Left lobe of liver (tissue), 2 donors: ENCODE results near the gene AK8. TPM values are rescaled to one million over a fixed set of nuclear protein-coding genes. Genes with fewer than 3 reads are reported as not detected.

Experiments used
- ATAC-seq: fragments of 200-7000 bp; cut with Tn5 transposase; one replicate; pipeline ENCODE4 v1.9.1; 2020; ENCODE audit warnings: mild to moderate bottlenecking, moderate library complexity
- DNase-seq: peaks from one replicate; pipeline ENCODE4 v3.0.0-alpha.2; 2020; ENCODE audit warnings: low spot score
- total RNA-seq: library from RNA; stranded (reverse); gene quantifications from one replicate; pipeline ENCODE4 v1.2.1, GENCODE V29; 2021
- donor health status: DM: no; HTN: no; CAD: no; lungs with moderate emphysema.
- donor health status: DM: no; HTN: yes; CAD: no.

AK8 gene
- total RNA-seq, 1 donor from 2014 or later, result not detected

DNA sequence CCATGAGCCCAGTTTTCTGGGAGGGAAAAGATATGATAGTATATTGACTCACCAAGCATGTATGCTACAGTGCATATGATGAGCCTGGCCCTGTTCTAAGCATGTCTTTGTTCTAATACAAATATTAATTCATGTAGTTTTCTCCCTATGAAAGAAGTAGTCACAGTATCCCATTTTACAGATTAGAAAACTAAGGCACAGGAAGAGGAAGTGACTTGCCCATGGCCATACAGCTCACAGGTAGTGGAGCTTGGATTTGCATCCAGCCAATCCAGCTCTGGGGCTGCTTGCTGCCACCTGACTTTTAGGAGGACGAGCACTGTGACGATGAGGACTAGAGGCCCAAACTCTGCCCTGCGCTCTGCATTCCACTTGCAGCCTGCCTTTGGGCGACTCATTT, 76.4 kb downstream of the AK8 start:
- no peak for ATAC-seq
- DNase-seq, result no peak

DNA sequence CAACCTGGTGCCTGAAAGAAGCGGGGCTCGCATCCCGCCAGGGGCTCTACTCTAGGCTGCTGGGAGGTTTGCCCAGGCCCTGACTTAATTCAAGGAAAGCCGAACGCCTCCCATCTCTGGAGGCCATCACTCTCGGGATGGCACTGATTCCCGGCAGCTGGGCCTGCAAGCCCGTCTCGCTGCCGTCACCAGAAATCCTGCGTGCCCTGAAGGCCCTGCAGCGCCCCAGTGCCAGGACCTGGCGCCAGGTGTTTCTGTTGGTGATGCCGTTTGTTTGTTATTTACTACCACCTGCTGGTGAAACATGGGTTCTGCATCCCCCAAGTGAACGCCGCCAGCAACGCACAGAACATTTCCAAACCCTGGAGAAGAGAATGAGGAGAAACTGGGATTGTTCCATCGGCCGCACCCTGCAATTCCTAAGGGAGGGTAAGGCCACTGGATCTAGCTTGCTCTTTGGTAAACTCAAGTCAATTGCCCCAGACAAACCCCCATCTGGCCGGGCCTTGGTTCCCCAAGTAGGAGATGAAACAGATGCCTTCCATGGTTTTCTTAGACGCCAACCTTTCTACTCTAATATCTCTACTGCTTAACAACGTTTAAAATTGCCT, 77.9 kb downstream of the AK8 start:
- ATAC-seq (peak; percentile 98), DNase-seq (peak; percentile 65)

DNA sequence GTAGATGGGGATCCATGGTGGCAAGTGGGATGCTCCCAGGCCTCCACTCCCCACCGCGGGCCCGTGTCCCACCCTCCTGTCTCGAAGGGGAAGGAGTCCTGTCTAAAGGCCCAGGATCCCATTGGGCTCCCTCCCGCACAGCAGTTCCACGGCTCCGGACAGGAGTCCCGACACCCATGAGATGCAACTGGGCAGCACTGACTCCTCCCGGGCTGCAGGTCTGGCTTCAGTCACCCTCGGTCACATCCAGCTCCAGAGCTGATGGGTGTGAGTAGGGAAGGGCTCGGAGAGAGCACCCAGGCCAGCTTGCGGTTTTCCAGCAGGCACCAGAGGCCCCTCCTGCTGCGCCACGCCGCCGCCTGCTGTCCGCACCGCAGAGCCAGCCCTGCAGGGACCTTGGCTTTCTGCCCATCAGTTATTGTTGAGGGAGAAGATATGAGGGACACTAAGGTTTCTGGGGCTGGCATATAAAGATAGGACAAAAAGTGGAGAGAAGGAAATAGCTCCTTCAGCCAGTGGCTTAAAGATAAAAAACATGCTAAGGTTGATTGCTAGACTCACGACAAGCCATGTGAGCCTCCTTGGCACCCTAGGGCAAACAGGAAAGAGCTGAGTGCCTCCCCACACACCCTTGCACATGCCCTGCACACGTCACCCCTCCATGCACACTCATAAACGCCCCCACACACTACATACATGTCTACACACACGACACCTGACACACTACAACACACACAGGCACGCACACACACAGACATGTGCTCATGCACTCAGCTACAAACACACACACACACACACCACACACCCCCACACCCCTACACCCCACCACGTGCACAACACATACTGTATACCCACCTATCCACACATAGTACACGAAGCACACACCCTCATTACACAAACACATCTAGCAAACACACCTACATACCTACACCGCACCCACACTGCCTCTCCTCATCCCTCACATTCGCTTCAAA, 79.0 kb downstream of the AK8 start:
- peak; percentile 37 for DNase-seq
- ATAC-seq, result no peak

DNA sequence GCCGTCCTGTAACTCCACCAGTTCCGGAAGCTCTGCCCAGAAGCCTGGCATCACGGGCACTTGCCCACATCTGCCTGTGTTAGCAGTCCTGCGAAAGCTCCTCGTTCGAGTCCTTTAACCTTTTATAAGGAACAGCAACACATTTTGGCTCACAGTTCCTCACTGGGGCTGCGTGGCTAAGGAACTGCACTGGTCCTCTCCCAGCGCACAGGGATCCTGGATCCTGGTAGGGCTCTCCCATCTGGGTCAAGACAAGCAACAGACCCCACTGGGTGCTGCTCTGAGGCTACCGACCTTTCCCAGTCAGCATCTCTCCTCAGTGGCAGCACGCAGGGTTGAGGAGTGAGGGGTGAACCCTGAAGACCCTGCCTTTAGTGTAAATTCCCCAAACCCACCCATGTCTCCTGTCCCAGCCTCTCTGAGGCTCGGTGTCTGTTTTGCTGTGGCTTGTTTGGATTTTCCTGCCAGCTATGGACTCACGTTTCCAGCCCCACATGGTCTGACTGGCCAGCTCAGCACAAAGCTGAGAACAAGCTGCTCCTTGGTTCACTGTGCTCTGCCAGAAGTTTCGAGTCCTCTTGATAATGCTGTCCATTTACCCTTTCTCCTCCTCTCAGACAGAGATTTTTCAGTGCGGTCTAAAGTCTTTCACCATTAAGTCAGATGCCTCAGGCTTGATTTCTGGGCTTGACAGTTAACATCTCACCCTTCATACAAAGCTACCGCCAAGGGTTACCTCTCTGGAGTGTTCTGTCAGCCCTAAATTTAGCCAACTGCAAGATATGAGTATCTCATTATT, 80.0 kb downstream of the AK8 start:
- DNase-seq (peak; percentile 39), ATAC-seq (no peak)

DNA sequence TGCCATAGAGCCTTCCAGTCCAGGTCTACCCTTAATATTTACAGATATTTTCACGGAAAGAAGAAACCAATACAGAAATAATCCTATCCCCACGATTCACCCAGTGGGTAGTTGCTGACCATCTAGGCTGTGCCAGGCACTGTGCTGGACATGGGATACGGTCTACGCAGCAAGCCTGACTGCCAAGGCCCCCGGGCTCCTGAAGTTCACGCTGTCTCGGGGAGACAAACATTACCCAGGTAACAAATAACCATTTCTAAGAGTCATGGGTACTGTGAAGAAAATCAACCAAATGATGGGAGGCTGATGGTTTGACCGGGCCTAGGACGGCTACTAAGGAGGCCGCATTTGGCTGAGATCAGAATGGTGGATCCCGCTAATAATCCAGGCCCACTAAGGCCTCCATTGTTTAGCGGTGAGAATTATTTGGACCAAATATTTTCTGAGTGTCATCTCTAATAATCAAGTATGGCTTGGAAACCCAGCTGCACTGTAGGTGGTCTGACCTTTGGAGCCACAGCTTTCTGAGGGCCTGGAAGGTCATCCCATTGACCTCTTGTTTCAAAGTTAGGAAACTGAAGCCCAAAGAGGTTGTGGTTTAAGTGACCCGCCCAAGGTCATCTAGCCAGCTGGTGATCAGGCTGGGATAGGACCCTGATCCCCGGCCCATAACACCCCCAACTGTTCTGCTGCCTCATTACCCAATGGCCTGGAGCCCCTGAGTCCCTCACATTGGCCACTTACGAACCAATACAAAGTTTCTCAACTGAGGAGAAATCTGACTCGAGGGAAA, 82.4 kb downstream of the AK8 start:
- ATAC-seq, result no peak

DNA sequence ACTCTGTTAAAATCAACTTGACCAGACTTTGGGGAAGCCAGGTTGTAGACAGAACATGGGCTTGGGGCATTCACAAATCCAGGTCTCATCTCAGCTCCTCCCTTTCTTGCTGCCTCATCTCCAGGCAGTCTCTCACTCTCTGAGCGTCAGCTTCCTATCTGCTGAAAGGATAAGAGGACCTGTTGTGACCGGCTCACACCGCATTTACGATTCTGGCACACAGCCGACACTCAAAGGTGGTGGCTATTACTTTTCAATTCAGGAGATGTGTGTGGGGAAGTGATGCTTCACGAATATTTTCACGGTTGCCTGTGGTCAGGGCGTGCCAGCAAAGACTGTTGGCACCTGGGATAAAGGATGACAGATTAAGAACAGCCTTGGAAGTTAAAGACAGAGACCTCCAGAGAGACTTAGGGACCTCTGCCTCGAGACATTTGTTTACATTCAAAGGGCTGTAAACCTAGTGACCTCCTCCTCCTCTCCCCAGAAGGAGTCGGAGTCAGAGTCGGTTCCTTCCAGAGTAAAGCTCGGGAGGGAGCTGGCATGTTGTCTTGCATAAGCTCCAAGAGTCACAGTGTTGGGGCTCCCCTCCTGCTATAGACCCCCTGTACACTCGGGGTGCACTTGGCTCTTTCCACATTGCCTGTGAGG, 83.2 kb downstream of the AK8 start:
- peak; percentile 15 for DNase-seq
- ATAC-seq, result no peak

More for the DNA sequence above, 82.4 kb downstream of the AK8 start:
- DNase-seq, result peak; percentile 21

DNA sequence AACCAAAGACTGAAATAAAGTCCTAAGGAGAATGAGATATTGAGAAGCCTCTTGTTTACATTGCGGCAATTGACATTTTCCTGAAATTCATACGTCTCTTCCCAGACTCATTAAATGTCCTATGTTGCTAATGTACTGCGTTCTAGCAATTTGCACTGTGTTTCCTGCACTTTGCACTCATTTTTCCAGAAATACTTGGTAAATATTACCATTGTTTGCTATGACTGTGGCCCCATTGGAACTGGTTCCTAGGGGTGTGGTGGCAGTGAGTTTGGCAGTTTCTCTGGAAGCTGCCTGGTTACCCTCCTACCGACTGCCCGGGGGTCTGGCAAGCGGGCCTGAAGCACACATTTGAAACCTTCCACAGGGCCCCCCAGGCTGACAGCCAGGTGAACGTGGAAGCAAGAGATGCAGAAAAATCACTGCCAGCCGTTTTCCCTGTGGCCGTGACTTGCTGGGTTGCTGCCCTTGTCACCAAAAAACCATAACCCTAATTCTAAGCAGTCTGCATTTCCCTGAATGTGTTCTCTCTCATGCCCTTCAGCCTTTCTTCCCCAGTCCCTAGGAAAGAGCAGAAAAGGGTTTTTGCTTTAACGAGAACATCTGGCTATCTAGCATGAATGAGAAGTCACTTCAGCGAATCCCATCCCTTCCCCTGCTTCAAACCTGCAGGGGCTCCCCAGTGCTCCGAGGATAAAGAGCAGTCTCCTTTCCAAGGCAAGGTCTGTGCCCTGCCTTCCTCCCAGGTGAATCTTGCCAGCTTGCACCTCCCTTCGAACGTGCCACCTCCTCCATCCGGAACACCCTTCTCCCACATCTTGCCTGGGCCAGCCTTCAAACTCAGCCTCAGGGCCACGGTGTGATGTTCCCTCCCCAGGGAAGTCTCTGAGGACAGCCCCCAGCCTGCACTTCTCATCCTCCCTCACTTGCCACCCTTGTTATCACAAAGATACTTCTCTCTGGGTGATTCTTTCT, 84.2 kb downstream of the AK8 start:
- DNase-seq (peak; percentile 23), ATAC-seq (no peak)

DNA sequence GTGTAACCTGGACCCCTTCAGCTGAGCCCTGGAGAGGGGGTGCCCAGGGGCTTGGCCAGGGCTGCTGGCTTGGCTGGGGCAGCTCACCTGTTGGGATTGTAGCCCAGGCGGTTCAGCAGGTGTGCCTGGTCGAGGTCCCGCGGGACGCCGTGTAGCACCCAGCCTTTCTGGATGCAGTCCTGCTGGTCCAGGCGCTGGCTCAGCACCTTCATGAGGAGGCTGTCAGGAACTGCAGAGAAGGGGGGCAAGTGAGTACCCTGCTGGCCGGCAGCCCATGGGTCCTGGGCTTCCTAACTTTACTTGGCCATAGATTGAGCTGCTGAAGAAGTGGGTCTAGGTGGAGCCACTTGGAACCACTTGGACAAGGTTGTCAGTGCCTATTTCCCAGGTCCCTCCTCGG, 85.5 kb downstream of the AK8 start:
- peak; percentile 41 for DNase-seq
- ATAC-seq, result no peak

DNA sequence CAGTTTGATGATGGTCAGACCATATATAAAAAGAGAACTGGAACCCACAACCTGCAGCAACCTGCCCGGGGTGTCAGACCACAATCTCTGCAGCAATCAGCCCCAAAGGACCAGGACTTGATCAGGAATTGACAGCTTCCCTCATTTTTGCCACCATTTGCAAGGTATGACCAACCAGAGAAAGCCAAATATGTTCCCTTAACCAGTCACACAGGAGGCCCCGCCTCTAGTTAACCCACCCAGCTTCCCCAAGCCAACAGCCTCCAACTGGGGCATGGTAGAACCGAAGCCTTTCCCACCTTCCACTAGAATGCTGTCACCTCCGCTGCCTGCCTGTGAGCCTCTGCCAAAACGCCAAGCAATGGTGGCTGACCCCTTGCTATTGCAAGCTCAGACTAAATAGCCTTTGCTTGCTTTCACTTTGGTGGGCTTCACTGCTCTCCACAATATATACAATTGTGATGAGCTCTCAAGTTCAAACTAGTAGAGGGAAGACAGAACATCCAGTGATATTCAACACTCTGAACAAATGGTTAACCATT, 86.3 kb downstream of the AK8 start:
- ATAC-seq, result no peak
- peak; percentile 22 for DNase-seq

DNA sequence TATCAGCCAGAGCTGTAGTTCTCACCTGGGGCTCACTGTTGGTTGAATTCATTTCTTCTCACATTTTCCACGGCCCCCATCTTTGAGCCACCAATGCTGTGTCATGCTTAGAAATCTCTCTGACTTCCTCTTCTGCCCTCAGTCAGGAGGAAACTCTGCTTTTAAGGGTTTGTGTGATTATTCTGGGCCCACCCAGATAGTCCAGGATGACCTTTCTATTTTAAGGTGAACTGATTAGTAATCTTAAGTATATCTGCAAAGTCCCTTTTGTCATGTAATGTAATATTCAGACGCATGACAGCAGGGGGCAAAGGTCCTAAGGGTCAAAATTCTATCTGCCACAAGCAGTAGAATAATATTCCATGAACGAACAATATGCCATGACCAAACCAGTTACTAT, 88.4 kb downstream of the AK8 start:
- ATAC-seq (no peak), DNase-seq (peak; percentile 6)

DNA sequence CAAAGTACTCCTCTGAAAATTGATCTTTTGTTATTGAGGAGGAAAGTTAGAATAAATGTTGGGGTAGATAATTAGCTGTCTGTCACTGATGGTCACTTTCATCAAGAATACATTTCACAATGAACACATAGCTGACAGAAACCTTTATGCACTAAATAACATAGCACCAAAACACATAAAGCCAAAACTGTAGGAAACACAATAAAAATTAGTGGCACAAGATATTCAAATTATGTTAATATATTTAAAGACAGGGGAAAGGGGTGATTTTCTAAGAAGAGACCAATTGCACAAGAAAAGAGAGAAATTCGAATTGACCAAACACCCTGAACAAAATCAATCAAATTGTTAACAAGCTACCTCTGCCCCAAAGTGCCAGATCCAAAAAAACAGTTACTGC, 89.7 kb downstream of the AK8 start:
- ATAC-seq, result no peak
- DNase-seq, result no peak

DNA sequence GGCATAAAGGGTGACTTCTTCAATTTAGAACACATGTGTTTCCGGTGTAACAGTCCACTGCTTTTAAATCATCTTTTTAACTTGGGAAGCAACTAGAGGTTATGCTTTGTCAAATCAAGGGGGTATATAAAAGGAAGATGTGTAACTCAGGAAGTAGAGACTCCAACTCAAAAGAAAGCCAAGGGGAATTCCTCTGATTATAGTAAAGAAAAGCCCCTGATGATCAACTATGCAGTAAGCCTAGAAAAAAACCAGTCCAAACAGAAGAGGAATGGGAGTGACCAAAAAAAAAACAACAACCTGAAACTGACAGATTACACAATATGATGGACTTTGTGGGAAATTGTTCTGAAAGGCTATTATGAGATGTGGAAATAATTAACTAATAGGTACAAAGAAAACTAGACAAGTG, 90.3 kb downstream of the AK8 start:
- ATAC-seq (no peak), DNase-seq (no peak)

DNA sequence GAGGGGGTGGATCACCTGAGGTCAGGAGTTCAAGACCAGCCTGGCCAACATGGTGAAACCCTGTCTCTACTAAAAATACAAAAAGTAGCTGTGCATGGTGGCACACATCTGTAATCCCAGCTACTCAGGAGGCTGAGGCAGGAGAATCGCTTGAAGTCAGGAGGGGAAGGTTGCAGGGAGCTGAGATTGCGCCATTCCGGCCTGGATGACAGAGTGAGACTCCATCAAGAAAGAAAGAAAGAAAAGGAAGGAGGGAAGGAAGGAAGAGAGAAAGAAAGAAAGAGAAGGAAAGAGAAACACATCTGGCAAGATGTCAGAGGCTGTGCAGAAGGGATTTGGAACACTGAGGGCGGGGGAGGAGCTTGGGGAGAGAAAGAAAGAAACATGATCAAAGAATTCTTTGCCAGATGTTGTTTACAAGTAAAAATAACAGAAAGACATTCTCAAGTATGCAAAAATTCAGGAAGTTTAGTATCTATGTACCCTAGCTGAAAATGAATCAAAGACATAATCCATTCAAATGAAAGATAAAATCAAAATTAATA, 93.7 kb downstream of the AK8 start:
- no peak for ATAC-seq
- DNase-seq, result no peak

DNA sequence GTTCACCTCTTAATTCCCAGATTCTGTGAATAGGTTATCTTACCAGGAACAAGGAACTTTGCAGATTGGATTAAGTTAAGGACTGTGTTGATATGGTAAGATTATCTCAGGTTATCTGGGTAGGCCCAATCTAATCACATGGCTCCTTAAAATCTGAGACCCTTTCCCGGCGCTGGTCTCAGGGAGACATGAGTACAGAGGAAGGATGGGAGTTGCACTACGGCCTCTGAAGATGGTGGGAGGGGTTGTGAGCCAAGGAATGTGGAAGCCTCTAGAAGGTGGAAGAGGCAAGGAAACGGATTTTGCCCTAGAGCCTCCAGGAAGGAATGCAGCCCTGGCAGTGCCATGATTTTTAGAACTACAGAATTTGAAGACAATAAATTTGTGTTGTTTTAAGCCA, 95.1 kb downstream of the AK8 start:
- DNase-seq, result no peak
- no peak for ATAC-seq

DNA sequence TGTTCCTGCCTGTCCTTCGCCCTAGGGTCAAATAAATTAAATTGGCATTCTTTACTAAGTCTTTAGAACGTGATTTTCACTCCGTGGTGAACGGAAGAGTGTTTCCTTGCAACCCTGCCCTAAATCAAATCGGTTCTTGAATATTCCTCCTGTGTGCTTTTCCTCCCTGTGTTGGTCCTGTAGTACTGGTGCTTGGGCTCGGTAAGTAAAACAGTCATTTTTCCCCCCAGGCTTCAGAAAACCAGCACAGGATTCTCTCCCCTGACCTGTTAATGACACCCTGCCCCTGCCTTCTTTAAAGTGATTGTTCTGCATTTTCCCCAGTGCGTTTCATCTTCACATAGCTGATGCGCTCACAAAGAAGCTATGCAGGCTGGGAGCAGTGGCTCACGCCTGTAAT, 96.0 kb downstream of the AK8 start:
- ATAC-seq, result no peak

DNA sequence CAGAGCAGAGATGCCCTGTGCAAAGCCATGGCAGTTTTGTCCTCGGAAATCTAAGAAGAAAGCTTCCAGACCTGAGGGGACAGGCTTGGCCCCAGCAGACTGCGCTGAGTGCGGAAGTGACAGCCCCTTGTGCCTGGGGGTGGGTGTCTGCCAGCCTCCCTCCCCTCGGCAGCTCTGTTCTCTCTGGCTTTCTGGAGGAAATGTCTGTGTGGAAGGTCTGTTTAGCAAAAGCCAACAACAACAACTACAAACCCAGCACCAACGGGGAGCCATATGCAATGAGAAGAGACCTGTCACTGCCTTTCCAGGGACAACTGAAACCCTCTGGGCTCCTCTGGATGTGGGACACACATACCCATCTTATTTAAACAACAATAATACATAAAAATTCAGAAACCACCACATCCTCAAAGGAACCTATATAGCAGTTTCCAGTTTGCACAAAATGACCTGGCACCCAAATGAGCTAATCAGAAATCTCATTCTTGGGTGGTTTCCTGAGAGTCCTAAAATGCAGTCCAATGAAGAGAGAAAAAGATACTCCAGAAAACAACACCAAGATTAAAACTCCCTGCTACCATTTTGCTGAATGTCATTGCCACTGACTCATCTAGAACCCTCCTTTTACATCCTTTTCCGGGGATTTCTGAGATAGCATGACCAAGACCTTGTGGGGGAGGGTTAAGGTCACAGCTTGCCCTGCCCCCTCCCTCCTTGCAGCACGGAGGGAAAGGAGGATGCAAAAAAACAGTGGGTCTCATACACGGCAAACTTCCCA, 97.7 kb downstream of the AK8 start:
- DNase-seq (no peak), ATAC-seq (no peak)

More for the DNA sequence above, 96.0 kb downstream of the AK8 start:
- no peak for DNase-seq

DNA sequence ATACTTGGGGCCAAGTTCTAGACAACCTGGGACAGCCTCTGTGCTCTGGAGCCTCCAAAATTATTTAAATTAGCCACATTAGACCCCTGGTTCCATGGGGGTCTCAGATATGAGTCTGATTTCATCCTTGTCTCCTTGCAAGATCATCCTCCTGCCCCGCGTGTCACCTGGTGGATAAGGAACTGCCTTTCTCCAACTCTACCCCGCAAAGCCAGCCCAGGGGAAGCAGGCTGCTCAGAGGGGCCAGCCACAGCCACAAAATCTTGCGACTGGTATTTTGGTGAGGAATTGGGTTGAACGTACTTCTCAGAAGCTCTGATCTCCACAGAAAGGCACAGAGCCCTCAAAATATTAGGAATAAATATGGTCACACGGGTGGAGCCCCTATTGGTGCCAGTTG, 101.2 kb downstream of the AK8 start:
- DNase-seq (no peak), ATAC-seq (no peak)

DNA sequence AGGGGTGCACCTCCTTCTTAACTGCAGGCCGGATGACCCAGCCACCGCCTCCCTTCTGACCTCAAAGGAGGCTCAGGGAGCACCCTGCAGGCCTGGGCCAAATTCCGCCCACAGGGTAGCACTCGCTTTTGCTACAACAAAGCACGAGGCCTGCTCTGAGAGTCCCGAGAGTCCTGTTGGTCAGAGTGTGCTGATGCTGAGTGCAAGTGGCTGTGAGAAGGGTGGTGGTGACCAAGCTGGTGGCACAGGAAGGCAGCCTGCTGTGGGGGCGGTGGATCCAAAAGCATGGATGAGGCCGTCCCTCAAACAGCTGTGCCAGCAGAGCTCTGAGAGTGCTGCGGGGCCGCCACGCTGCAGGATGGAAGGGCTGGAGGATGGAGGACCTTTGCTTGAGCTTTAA, 101.8 kb downstream of the AK8 start:
- ATAC-seq (no peak), DNase-seq (peak; percentile 39)
